T1000 (cell line): ENCODE results near the gene EREG.
A peak's percentile ranks its signal among the peaks of the same experiment; 100 is the strongest.

Source experiments
- DNase-seq: peaks from one replicate; lab custom pipeline; 2025; ENCODE audit warnings: mixed read lengths; lab: John Stamatoyannopoulos, UW

Gene EREG

GRCh38 chr4:74426101-74426500 lies 61.2 kb downstream of the EREG start:
- peak; percentile 41 for DNase-seq

GRCh38 chr4:74428276-74428675 lies 63.3 kb downstream of the EREG start:
- no peak for DNase-seq

GRCh38 chr4:74431113-74431826 lies 66.3 kb downstream of the EREG start:
- DNase-seq: no peak

- DNase-seq: no peak
These were observed 68.1 kb downstream of the EREG start for GRCh38 chr4:74433043-74433442.

- no peak for DNase-seq
These were observed 68.7 kb downstream of the EREG start for GRCh38 chr4:74433541-74434172.

GRCh38 chr4:74435296-74435695 lies 70.4 kb downstream of the EREG start:
- DNase-seq: no peak

GRCh38 chr4:74437866-74438265 lies 72.9 kb downstream of the EREG start:
- DNase-seq: no peak
